K562 (cell line): ENCODE measurements around the gene NR1D2. TPM values are rescaled to one million over a fixed set of nuclear protein-coding genes. Genes with fewer than 3 reads are reported as not detected.

Experiments
- ARNT ChIP-seq, 2 experiments: fragments of 450-650 bp; IDR thresholded peaks; 2 replicates each; pipeline ENCODE4 v1.6.1; 2016; ENCODE audit warnings: mild to moderate bottlenecking in 1 of 2
- ATF1 ChIP-seq, 2 experiments: fragments of 450-650 bp in 1 of 2; IDR thresholded peaks; 2 replicates each; pipeline ENCODE4 v1.6.1; 2016; ENCODE audit warnings: missing compliant biosample characterization in 1 of 2, missing genetic modification characterization in 1 of 2
- CTBP1 ChIP-seq: fragments of 450-650 bp; IDR thresholded peaks from 2 replicates; pipeline ENCODE4 v1.6.1; 2016; ENCODE audit warnings: borderline replicate concordance
- DPF2 ChIP-seq: fragments of 450-650 bp; IDR thresholded peaks from 2 replicates; pipeline ENCODE4 v1.6.1; 2016
- ESRRA ChIP-seq: fragments of 450-650 bp; IDR thresholded peaks from 2 replicates; pipeline ENCODE4 v1.6.1; 2014; ENCODE audit warnings: low read depth, mild to moderate bottlenecking, moderate library complexity, borderline replicate concordance
- KDM1A ChIP-seq, 2 experiments: fragments of 450-650 bp; IDR thresholded peaks; 2 replicates each; pipeline ENCODE4 v1.6.1; 2016; ENCODE audit warnings: mild to moderate bottlenecking in 2 of 2
- L3MBTL2 ChIP-seq: fragments of 450-650 bp; IDR thresholded peaks from 2 replicates; pipeline ENCODE4 v1.6.1; 2016; ENCODE audit warnings: mild to moderate bottlenecking, moderate library complexity
- MIER1 ChIP-seq: fragments of 450-650 bp; IDR thresholded peaks from 2 replicates; pipeline ENCODE4 v1.6.1; 2016; ENCODE audit warnings: antibody characterized with exemption, mild to moderate bottlenecking, low read depth
- MTF1 ChIP-seq: fragments of 250-450 bp; sonication (Bioruptor Pico); IDR thresholded peaks from 2 replicates; pipeline ENCODE4 v1.9.0; 2021; ENCODE audit warnings: moderate library complexity, mild to moderate bottlenecking, inconsistent platforms, borderline replicate concordance
- RCOR1 ChIP-seq, 2 experiments: IDR thresholded peaks; 2 replicates each; pipeline ENCODE4 v1.6.1; 2012; ENCODE audit warnings: low read depth in 2 of 2, low read length in 2 of 2, borderline replicate concordance in 1 of 2, improper control_type of control experiment in 1 of 2
- SMAD3 ChIP-seq: fragments of 450-650 bp; formaldehyde crosslinking; conservative IDR thresholded peaks from 2 replicates; pipeline ENCODE4 v1.4.0; 2020; ENCODE audit warnings: mild to moderate bottlenecking
- SMARCE1 ChIP-seq: fragments of 450-650 bp; IDR thresholded peaks from 2 replicates; pipeline ENCODE4 v1.7.1; 2016; ENCODE audit warnings: mild to moderate bottlenecking
- SPI1 ChIP-seq: IDR thresholded peaks from 2 replicates; pipeline ENCODE4 v1.6.1; 2011; ENCODE audit warnings: low read depth, low read length, control low read depth, borderline replicate concordance
- SRSF1 ChIP-seq: fragments of 200-400 bp; formaldehyde crosslinking; IDR thresholded peaks from 2 replicates; pipeline ENCODE4 v1.6.1; 2017; ENCODE audit warnings: mild to moderate bottlenecking, low read depth, low read length, moderate library complexity
- SRSF7 ChIP-seq: fragments of 200-400 bp; formaldehyde crosslinking; optimal IDR thresholded peaks from 2 replicates; pipeline ENCODE3; 2017; ENCODE audit warnings: mild to moderate bottlenecking, low read depth, low read length
- TCFL5 ChIP-seq: fragments of 250-450 bp; sonication (Bioruptor Pico); conservative IDR thresholded peaks from 2 replicates; pipeline ENCODE4 v1.6.1; 2021; ENCODE audit warnings: mild to moderate bottlenecking, moderate library complexity, matching md5 sums
- TSC22D4 ChIP-seq: fragments of 450-650 bp; IDR thresholded peaks from 2 replicates; pipeline ENCODE4 v1.6.1; 2016; ENCODE audit warnings: missing genetic modification characterization, missing biosample characterization, control low read depth
- ZBTB40 ChIP-seq, 2 experiments: fragments of 450-650 bp in 1 of 2; sonication (generic) in 1 of 2; formaldehyde crosslinking in 1 of 2; IDR thresholded peaks; 2 replicates each; pipeline versions ENCODE4 v1.7.1 to v1.9.0; 2016 to 2022; ENCODE audit warnings: inconsistent platforms in 1 of 2, mild to moderate bottlenecking in 1 of 2, missing genetic modification reagents in 1 of 2
- ZBTB7A ChIP-seq: IDR thresholded peaks from 2 replicates; pipeline ENCODE4 v1.6.1; 2011; ENCODE audit warnings: low read depth, mild to moderate bottlenecking, low read length, moderate library complexity, borderline replicate concordance; ENCODE audit not compliant: control insufficient read depth
- ZNF263 ChIP-seq: sonication (generic); formaldehyde crosslinking; IDR thresholded peaks from 2 replicates; pipeline ENCODE4 v1.8.0; 2022; ENCODE audit warnings: mild to moderate bottlenecking, missing genetic modification reagents, borderline replicate concordance
- ZNF274 ChIP-seq: IDR thresholded peaks from 2 replicates; pipeline ENCODE4 v1.6.1; 2011; ENCODE audit warnings: low read depth, mild to moderate bottlenecking, low read length, moderate library complexity, borderline replicate concordance
- polyA plus RNA-seq, 8 experiments: library from polyadenylated mRNA; depleted of rRNA in 4 of 8; stranded (reverse) in 5 of 8; unstranded in 3 of 8; fragments of >200 nt; fragmentation: Nextera tagmentation in 2 of 8; fragmentation: Illumina TruSeq in 1 of 8; extraction: Ambion mirVana in 2 of 8; extraction: Trizol in 1 of 8; gene quantifications; 2 replicates each; pipeline versions ENCODE4 v1.2.1 to v1.2.3, GENCODE V29; 2011 to 2014; ENCODE audit warnings: inconsistent platforms in 1 of 8, missing spikeins in 1 of 8
- total RNA-seq, 7 experiments: library from RNA; depleted of rRNA in 6 of 7; stranded (reverse); fragments of >200 nt in 6 of 7; fragmentation: Illumina TruSeq in 2 of 7; extraction: Trizol in 2 of 7; gene quantifications; 2 replicates each; pipeline versions ENCODE4 v1.2.1 to v1.2.3, GENCODE V29; 2011 to 2021; ENCODE audit warnings: low replicate concordance in 1 of 7

The NR1D2 gene
- total and polyA plus RNA-seq, 9 of the 15 experiments (the other 6 are each of a cell fraction or from before 2014, with no cell fraction given): 1.2 to 5.5 (median 2.9) TPM

- TF ChIP-seq ZBTB40 (IDR thresholded peaks at IDR 0.05): peak; percentile 20; the same call in 1 of the 2 replicates
- TF ChIP-seq ZBTB40 (CRISPR knock-in tag; IDR thresholded peaks at IDR 0.05): no peak
- no peak for TF ChIP-seq SMAD3 (CRISPR knock-in tag)
- peak; percentile 57 to 61; a peak in 3 of 4 replicates for TF ChIP-seq KDM1A (IDR thresholded peaks at IDR 0.05)
- peak in 1 of 2 experiments; percentile 69; a peak in 1 of 4 replicates for TF ChIP-seq ARNT (IDR thresholded peaks at IDR 0.05)
- TF ChIP-seq CTBP1: peak; percentile 59
- TF ChIP-seq SRSF7: no peak
- peak; percentile 80; the same call in 1 of the 2 replicates for TF ChIP-seq SMARCE1
- peak; percentile 45; the same call in 1 of the 2 replicates for TF ChIP-seq L3MBTL2
- TF ChIP-seq ATF1 (CRISPR knock-in tag; IDR thresholded peaks at IDR 0.05): no peak
- peak; percentile 59 for TF ChIP-seq ATF1 (tag; IDR thresholded peaks at IDR 0.05)
- TF ChIP-seq DPF2: peak; percentile 76
- TF ChIP-seq ESRRA: peak; percentile 14; the same call in 1 of the 2 replicates
- TF ChIP-seq TSC22D4 (tag): no peak
- no peak for TF ChIP-seq ZBTB7A
- no peak for TF ChIP-seq ZNF274
- no peak for TF ChIP-seq MTF1 (CRISPR knock-in tag)
- no peak for TF ChIP-seq SRSF1
- TF ChIP-seq ZNF263 (CRISPR knock-in tag): no peak
- no peak for TF ChIP-seq TCFL5 (CRISPR knock-in tag)
- peak in 1 of 2 experiments; percentile 54; a peak in 1 of 4 replicates for TF ChIP-seq RCOR1 (IDR thresholded peaks at IDR 0.05; ENCODE audit: borderline replicate concordance in 1 of 2, low read depth in 2 of 2, low read length in 2 of 2)
- TF ChIP-seq SPI1: peak; percentile 60; the same call in 1 of the 2 replicates
- TF ChIP-seq MIER1: peak; percentile 63
Measured at GRCh38 chr3:23915537-23916108, 29.5 kb upstream of the NR1D2 start (continued).
